Endometrial microvascular endothelial cells (primary cell): ENCODE measurements around the gene EPB41L4B. TPM values are rescaled to one million over a fixed set of nuclear protein-coding genes. Genes with fewer than 3 reads are reported as not detected.

ENCODE experiments used
- in situ Hi-C: cut with HindIII; loops from 2 replicates; pipeline ENCODE4 v1.10.0; 2017; ENCODE audit warnings: low sequenced_read_pairs, low pct_unique_long_range_greater_than_20kb; ENCODE audit errors: inconsistent ontology term
- total RNA-seq: library from RNA; depleted of rRNA; stranded (reverse); fragments of >200 nt; gene quantifications from one replicate; pipeline ENCODE4 v1.2.3, GENCODE V29; 2015; ENCODE audit errors: inconsistent ontology term

The EPB41L4B gene
- total RNA-seq, 1 donor from 2014 or later: 0.19 TPM

- in situ Hi-C loops: no loop called here
These were observed 44.1 kb downstream of the EPB41L4B start for GRCh38 chr9:109276469-109277440.

GRCh38 chr9:109274884-109275730 is 45.8 kb downstream of the EPB41L4B start:
- in situ Hi-C loops: no loop called here

GRCh38 chr9:109273869-109274268 is 47.0 kb downstream of the EPB41L4B start:
- in situ Hi-C loops: no loop called here

GRCh38 chr9:109272745-109273144 is 48.1 kb downstream of the EPB41L4B start:
- in situ Hi-C loops: no loop called here

- in situ Hi-C loops: no loop called here
These were observed 48.8 kb downstream of the EPB41L4B start for GRCh38 chr9:109272045-109272444.

GRCh38 chr9:109270971-109271925 is 49.6 kb downstream of the EPB41L4B start:
- in situ Hi-C loops: no loop called here

GRCh38 chr9:109270441-109270840 is 50.4 kb downstream of the EPB41L4B start:
- in situ Hi-C loops: no loop called here

GRCh38 chr9:109269839-109270238 is 51.0 kb downstream of the EPB41L4B start:
- in situ Hi-C loops: no loop called here

GRCh38 chr9:109269081-109269480 is 51.8 kb downstream of the EPB41L4B start:
- in situ Hi-C loops: no loop called here

- in situ Hi-C loops: no loop called here
These were observed 53.3 kb downstream of the EPB41L4B start for GRCh38 chr9:109267555-109267954.

- in situ Hi-C loops: no loop called here
These were observed 55.8 kb downstream of the EPB41L4B start for GRCh38 chr9:109264877-109265587.

- in situ Hi-C loops: no loop called here
These were observed 57.5 kb downstream of the EPB41L4B start for GRCh38 chr9:109263358-109263757.

GRCh38 chr9:109258481-109259302 is 62.2 kb downstream of the EPB41L4B start:
- in situ Hi-C loops: no loop called here

GRCh38 chr9:109256336-109256735 is 64.5 kb downstream of the EPB41L4B start:
- in situ Hi-C loops: no loop called here

GRCh38 chr9:109255394-109255793 is 65.5 kb downstream of the EPB41L4B start:
- in situ Hi-C loops: no loop called here

GRCh38 chr9:109254317-109254716 is 66.5 kb downstream of the EPB41L4B start:
- in situ Hi-C loops: no loop called here

- in situ Hi-C loops: no loop called here
These were observed 67.1 kb downstream of the EPB41L4B start for GRCh38 chr9:109253637-109254284.
